Endothelial cell of umbilical vein (primary cell): ENCODE data around the gene RAB40C. TPM values are rescaled to one million over a fixed set of nuclear protein-coding genes. Genes with fewer than 3 reads are reported as not detected.

ENCODE experiments used
- BruUV-seq: library from RNA; stranded (reverse); fragments of 400-500 nt; replicated peaks from 2 replicates; lab custom pipeline; 2021; lab: Mats Ljungman, UMichigan
- CTCF ChIA-PET: fragments of 300-600, 350-600 bp; sonication (Branson Sonifier 250); formaldehyde crosslinking; loops from one replicate; lab custom pipeline; 2021; ENCODE audit warnings: antibody characterized with exemption, inconsistent platforms; lab: Charles Lee
- POLR2A ChIA-PET: fragments of 300-600, 350-600 bp; sonication (Branson Sonifier 250); formaldehyde crosslinking; loops from one replicate; lab custom pipeline; 2021; ENCODE audit warnings: antibody characterized with exemption, inconsistent platforms; lab: Charles Lee
- DNase-seq: peaks from one replicate; pipeline ENCODE4 v3.0.0-alpha.2; 2011; ENCODE audit warnings: low read depth, low spot score
- FAIRE-seq: peaks from 2 replicates; lab custom pipeline; 2011; peaks lifted over from hg19 to GRCh38; lab: Jason Lieb, UNC
- H2AFZ ChIP-seq: 2 replicates; pipeline ENCODE4 v1.6.0; 2012; ENCODE audit warnings: low read depth, low read length, control low read depth, inconsistent platforms
- H3K27ac ChIP-seq: 2 replicates; pipeline ENCODE4 v1.5.1; 2011; ENCODE audit warnings: low read depth, mild to moderate bottlenecking, control low read depth, low read length, moderate library complexity; ENCODE audit not compliant: insufficient read depth
- H3K27me3 ChIP-seq, 2 experiments: 2 replicates each; pipeline versions ENCODE4 v1.6.0 to v1.6.1; 2011; ENCODE audit warnings: low read length in 2 of 2, mixed read lengths in 1 of 2; ENCODE audit not compliant: control insufficient read depth in 2 of 2, insufficient read depth in 2 of 2
- H3K36me3 ChIP-seq, 2 experiments: 2 replicates in 1 of 2; 3 replicates in 1 of 2; pipeline ENCODE4 v1.5.1; 2011; ENCODE audit warnings: low read length in 2 of 2, mild to moderate bottlenecking in 1 of 2, moderate library complexity in 1 of 2; ENCODE audit not compliant: control insufficient read depth in 2 of 2, insufficient read depth in 2 of 2; ENCODE audit errors: extremely low read depth in 1 of 2
- H3K4me1 ChIP-seq: 3 replicates; pipeline ENCODE4 v1.5.1; 2011; ENCODE audit warnings: mild to moderate bottlenecking, low read length; ENCODE audit not compliant: control insufficient read depth, insufficient read depth; ENCODE audit errors: extremely low read depth
- H3K4me2 ChIP-seq: 2 replicates; pipeline ENCODE4 v1.6.1; 2011; ENCODE audit warnings: low read length, control low read depth, mixed read lengths; ENCODE audit not compliant: insufficient read depth
- H3K4me3 ChIP-seq, 3 experiments: fragments of 200-600 bp in 1 of 3; sonication (generic), shearing (Covaris generic) in 1 of 3; replicated peaks in 1 of 3; 2 replicates each; pipeline ENCODE4 v1.5.1; 2011 to 2016; ENCODE audit warnings: control low read depth in 3 of 3, low read length in 3 of 3, mild to moderate bottlenecking in 2 of 3, inconsistent platforms in 1 of 3, low read depth in 1 of 3, moderate library complexity in 1 of 3; ENCODE audit not compliant: insufficient read depth in 1 of 3
- H3K79me2 ChIP-seq: 2 replicates; pipeline ENCODE4 v1.6.0; 2012; ENCODE audit warnings: low read length, inconsistent platforms; ENCODE audit not compliant: control insufficient read depth, insufficient read depth
- H3K9ac ChIP-seq: replicated peaks from 2 replicates; pipeline ENCODE3; 2011; ENCODE audit warnings: low read length, control low read depth; ENCODE audit not compliant: insufficient read depth; ENCODE audit errors: extremely low read depth
- H3K9me1 ChIP-seq: replicated peaks from 3 replicates; pipeline ENCODE4 v1.6.0; 2011; ENCODE audit warnings: mild to moderate bottlenecking, low read length; ENCODE audit not compliant: control insufficient read depth, insufficient read depth; ENCODE audit errors: extremely low read depth
- H3K9me3 ChIP-seq: replicated peaks from 2 replicates; pipeline ENCODE4 v1.5.1; 2012; ENCODE audit warnings: low read length, inconsistent platforms; ENCODE audit not compliant: control insufficient read depth, insufficient read depth
- H4K20me1 ChIP-seq: replicated peaks from 2 replicates; pipeline ENCODE3; 2011; ENCODE audit warnings: mild to moderate bottlenecking, low read length; ENCODE audit not compliant: control insufficient read depth, insufficient read depth; ENCODE audit errors: extremely low read depth
- CTCF ChIP-seq, 2 donors: IDR thresholded peaks; 1 replicate in 1 of 2; 2 replicates in 1 of 2; pipeline ENCODE4 v1.5.1; 2011; ENCODE audit warnings: low read length in 2 of 2, mild to moderate bottlenecking in 2 of 2, moderate library complexity in 2 of 2, control low read depth in 1 of 2, inconsistent platforms in 1 of 2, low read depth in 1 of 2; ENCODE audit not compliant: insufficient read depth in 1 of 2; ENCODE audit errors: extremely low read depth in 1 of 2
- EZH2 ChIP-seq: IDR thresholded peaks from 2 replicates; pipeline ENCODE4 v1.6.1; 2012; ENCODE audit warnings: borderline replicate concordance, low read depth, mild to moderate bottlenecking, moderate library complexity, low read length, inconsistent platforms; ENCODE audit not compliant: severe bottlenecking
- FOS ChIP-seq: IDR thresholded peaks from 2 replicates; pipeline ENCODE4 v1.6.1; 2011; ENCODE audit warnings: mild to moderate bottlenecking, low read length, moderate library complexity, borderline replicate concordance; ENCODE audit not compliant: insufficient read depth
- GATA2 ChIP-seq: IDR thresholded peaks from 2 replicates; pipeline ENCODE4 v1.7.0; 2011; ENCODE audit warnings: low read depth, mild to moderate bottlenecking, moderate library complexity, mixed read lengths, low read length; ENCODE audit not compliant: insufficient read length, insufficient read depth
- JUN ChIP-seq: IDR thresholded peaks from 2 replicates; pipeline ENCODE4 v1.6.1; 2011; ENCODE audit warnings: borderline replicate concordance, low read depth; ENCODE audit not compliant: insufficient read length, insufficient read depth
- MAX ChIP-seq: IDR thresholded peaks from 2 replicates; pipeline ENCODE4 v1.6.1; 2011; ENCODE audit not compliant: insufficient read depth, insufficient read length
- MYC ChIP-seq: IDR thresholded peaks from one replicate; pipeline ENCODE4 v1.6.1; 2011; ENCODE audit warnings: mild to moderate bottlenecking, low read depth, low read length
- POLR2A ChIP-seq: IDR thresholded peaks from 2 replicates; pipeline ENCODE4 v1.6.1; 2012; ENCODE audit warnings: low read depth, mild to moderate bottlenecking, control low read depth, low read length
- POLR2AphosphoS5 ChIP-seq: IDR thresholded peaks from 2 replicates; pipeline ENCODE4 v1.6.1; 2012; ENCODE audit warnings: low read depth, mild to moderate bottlenecking, control low read depth, low read length, moderate library complexity; ENCODE audit not compliant: insufficient read depth
- dilution Hi-C: fragments of 300-500 bp; cut with MboI; formaldehyde crosslinking; loops from one replicate; pipeline ENCODE4 v1.15.0; 2019; ENCODE audit warnings: low sequenced_read_pairs; ENCODE audit not compliant: extremely low pct_ligation_motif_present
- intact Hi-C: fragments of 100-400 bp; cut with micrococcal nuclease; formaldehyde crosslinking; loops from one replicate; pipeline ENCODE4 v1.10.0; 2022
- polyA plus RNA-seq, 4 experiments: library from polyadenylated mRNA; depleted of rRNA in 3 of 4; stranded (reverse) in 3 of 4; unstranded in 1 of 4; fragments of >200 nt; gene quantifications; 2 replicates each; pipeline versions ENCODE4 v1.2.1 to v1.2.3, GENCODE V29; 2011 to 2012; ENCODE audit warnings: missing spikeins in 1 of 4
- total RNA-seq: library from RNA; stranded (reverse); gene quantifications from 2 replicates; pipeline ENCODE4 v1.2.3, GENCODE V29; 2021

Gene RAB40C
- total and polyA plus RNA-seq, 2 donors (not counting 3 experiments of a cell fraction or from before 2014, with no cell fraction given), result 12.4 to 18.8 TPM

GRCh38 chr16:629185-629832 is 39.4 kb downstream of the RAB40C start:
- dilution Hi-C loops (no loop called here), intact Hi-C loops (no loop called here)
- CTCF ChIA-PET, result no interaction called here
- Histone ChIP-seq H2AFZ (no peak overlapping the region), H3K9me1 (no peaks in the 10 kb centered on the region), H3K36me3 (peaks cover 0 to 5% of the 10 kb centered on the region in 2 experiments), H3K4me3 (no peak overlapping the region), H4K20me1 (no peaks in the 10 kb centered on the region), H3K4me2 (no peak overlapping the region), H3K79me2 (no peaks in the 10 kb centered on the region), H3K27me3 (no peaks in the 10 kb centered on the region), H3K27ac (no peak overlapping the region), H3K9me3 (no peaks in the 10 kb centered on the region), H3K9ac (no peak overlapping the region), H3K4me1 (peaks cover 3% of the 10 kb centered on the region)
- TF ChIP-seq MAX, result no peak
- TF ChIP-seq POLR2A, result no peak
- TF ChIP-seq EZH2, result no peak
- TF ChIP-seq JUN, result no peak
- no peak for TF ChIP-seq FOS
- no peak for TF ChIP-seq MYC
- TF ChIP-seq CTCF (IDR thresholded peaks at IDR 0.05; ENCODE audit: extremely low read depth in 1 of 2, insufficient read depth in 1 of 2, low read depth in 1 of 2, low read length in 2 of 2), result no peak
- TF ChIP-seq POLR2AphosphoS5, result no peak
- TF ChIP-seq GATA2, result no peak
- FAIRE-seq, result no peak
- POLR2A ChIA-PET, result no interaction called here
- DNase-seq, result no peak
- BruUV-seq, result no TSS peak
